ENCODE data around the gene STARD5.

STARD5 gene

DNA sequence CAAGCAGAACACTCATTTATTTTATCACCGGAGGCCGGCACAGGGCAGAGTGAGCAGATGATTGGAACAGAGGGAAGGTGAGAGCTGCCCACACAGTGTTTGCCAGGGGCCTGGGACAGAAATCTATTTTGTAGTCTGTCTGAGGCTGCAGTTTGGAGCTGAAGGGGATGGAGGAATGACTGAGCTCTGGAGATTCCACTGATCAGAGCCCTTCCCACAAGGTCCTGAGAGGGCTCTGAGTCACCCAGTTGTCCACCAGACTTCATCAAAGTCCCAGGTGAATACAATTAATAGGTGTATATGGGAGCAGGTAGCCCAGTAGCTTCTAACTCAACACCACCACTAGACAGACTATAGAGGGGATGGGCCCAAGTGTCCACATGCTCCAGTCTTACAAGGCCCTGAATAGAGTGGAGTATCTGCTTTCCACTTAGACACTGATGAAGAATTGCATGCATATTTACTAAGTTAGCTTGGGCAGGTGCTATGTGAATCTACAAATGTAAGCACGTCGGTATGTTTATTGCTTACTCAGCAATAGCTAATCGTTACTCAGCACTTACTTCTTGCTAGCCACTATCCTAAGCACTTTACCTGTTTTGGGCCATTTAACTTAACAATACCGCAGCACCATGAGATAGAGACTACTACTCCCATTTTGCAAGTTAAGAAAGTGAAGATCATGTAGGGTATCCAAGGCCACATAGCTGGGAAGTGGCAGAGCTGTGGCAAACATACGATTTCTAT, 2.7 kb upstream of the STARD5 start:
- TF ChIP-seq CTCF (IDR thresholded peaks at IDR 0.05; ENCODE audit: extremely low read depth, insufficient read depth, missing control alignments): no peak

GRCh38 chr15:81323559-81323943, 390 bp downstream of the STARD5 start:
- no peak for TF ChIP-seq CTCF (IDR thresholded peaks at IDR 0.05; ENCODE audit: extremely low read depth, insufficient read depth, missing control alignments)
- DNase-seq (ENCODE audit: low spot score): no peak
- in situ Hi-C loops (cut with MboI; ENCODE audit: low pct_unique_long_range_greater_than_20kb, low sequenced_read_pairs, unreplicated experiment): no loop called here

More for the DNA sequence above, 2.7 kb upstream of the STARD5 start:
- no peak for DNase-seq (ENCODE audit: low spot score)
- in situ Hi-C loops (cut with MboI; ENCODE audit: low pct_unique_long_range_greater_than_20kb, low sequenced_read_pairs, unreplicated experiment): no loop called here

DNA sequence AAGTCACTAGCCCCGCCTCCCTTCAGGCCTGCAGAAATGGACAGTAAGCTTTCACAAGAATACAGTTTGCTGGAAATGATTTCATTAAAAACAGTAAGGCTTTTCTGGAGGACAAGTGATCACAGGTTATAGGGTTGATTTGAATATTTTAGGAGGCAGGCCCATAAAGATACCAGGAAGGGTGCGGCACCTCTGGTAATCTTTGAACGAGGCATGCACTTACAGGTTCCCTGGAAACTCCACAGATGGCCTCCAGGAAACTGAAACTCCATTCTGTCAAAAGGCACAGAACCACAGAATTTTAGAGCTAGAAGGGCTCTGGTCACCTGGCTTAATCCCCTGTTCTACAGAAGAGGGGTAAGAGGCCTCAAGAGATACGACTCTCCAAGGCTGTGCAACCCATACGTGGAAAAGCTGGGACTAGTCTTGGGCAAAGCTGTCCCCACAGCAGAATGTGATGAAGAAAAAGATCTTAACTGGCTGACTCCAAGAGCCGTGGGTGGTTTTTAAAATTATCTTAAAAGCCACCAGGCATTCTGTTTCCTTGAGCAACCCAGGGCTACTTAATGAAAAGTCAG, 1.2 kb downstream of the STARD5 start:
- no peak for TF ChIP-seq CTCF (IDR thresholded peaks at IDR 0.05; ENCODE audit: extremely low read depth, insufficient read depth, missing control alignments)
- no peak for DNase-seq (ENCODE audit: low spot score)
- in situ Hi-C loops (cut with MboI; ENCODE audit: low pct_unique_long_range_greater_than_20kb, low sequenced_read_pairs, unreplicated experiment): no loop called here

GRCh38 chr15:81321667-81322066, 2.3 kb downstream of the STARD5 start:
- no peak for DNase-seq (ENCODE audit: low spot score)
- in situ Hi-C loops (cut with MboI; ENCODE audit: low pct_unique_long_range_greater_than_20kb, low sequenced_read_pairs, unreplicated experiment): no loop called here
- TF ChIP-seq CTCF (IDR thresholded peaks at IDR 0.05; ENCODE audit: extremely low read depth, insufficient read depth, missing control alignments): no peak

DNA sequence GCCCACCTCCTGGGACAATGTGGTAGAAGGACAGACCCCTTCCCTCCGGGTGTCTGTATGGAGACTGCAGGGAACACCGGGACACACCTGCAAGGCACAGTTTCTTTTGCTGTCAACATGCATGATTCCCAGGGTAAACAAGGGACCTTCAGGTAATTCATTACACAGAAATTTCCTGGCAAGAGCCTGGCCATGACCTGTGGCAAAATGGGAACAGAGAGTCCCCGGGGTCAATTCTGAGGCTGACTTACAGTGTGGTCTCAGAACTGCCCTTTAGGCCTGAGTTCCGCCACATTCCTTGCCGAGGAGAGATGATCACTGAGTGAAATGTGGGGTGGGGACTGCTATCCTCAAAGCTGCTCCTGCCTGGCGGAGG, 6.3 kb downstream of the STARD5 start:
- in situ Hi-C loops (cut with MboI; ENCODE audit: low pct_unique_long_range_greater_than_20kb, low sequenced_read_pairs, unreplicated experiment): no loop called here

GRCh38 chr15:81316267-81316666, 7.7 kb downstream of the STARD5 start:
- no peak for TF ChIP-seq CTCF (IDR thresholded peaks at IDR 0.05; ENCODE audit: extremely low read depth, insufficient read depth, missing control alignments)
- in situ Hi-C loops (cut with MboI; ENCODE audit: low pct_unique_long_range_greater_than_20kb, low sequenced_read_pairs, unreplicated experiment): no loop called here
- no peak for DNase-seq (ENCODE audit: low spot score)

More for the DNA sequence above, 6.3 kb downstream of the STARD5 start:
- no peak for TF ChIP-seq CTCF (IDR thresholded peaks at IDR 0.05; ENCODE audit: extremely low read depth, insufficient read depth, missing control alignments)
- DNase-seq (ENCODE audit: low spot score): no peak
